ENCODE results near the gene AOPEP.

The AOPEP gene

GRCh38 chr9:95130484-95130883 lies 404.0 kb downstream of the AOPEP start:
- DNase-seq: no peak

- DNase-seq: peak; percentile 84
Measured at GRCh38 chr9:95131023-95131943, 404.8 kb downstream of the AOPEP start.

DNA sequence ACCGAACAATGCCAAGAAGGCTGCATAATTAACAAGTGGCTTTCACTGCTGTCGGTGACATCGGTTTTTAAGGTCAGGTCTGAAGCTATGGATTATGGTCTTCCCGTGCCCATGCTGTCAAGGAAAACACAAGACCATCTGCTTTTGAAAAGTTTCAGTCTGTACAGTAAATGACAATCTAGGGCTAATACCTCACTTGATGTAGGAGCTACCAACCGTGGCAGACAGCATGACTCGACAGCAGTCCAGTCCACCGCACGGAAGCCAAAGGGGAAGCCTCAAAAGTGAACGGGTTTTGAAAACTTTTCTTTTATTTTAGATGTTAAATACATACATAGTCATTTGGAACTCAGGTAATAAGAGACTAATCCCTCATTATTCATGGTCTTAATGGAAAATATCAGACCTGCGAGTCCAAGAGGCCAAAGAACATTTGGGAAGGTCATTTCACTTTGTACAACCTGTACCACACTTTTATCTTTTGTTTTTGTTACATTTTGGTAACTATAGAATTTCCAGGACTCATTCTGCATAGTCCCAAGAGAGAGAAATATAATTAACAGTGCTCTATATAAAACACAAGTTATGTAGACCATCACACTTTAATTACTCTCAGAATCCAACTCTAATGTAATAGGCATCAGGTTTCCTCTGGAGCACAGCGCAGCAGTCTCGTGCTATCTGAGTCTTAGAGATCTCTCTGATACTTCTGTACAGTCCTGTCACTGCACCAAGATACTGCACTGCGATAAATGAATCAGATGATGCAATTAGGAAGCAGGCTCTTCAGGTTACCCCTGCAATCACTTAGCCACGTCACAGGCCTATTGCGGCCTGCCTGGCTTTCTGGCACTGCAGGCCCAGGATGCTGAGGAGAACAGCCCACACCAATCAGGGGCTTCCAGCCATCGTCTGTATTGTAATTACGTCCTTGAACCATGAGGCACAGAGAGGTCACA lies 406.1 kb downstream of the AOPEP start:
- DNase-seq: peak; percentile 68

DNA sequence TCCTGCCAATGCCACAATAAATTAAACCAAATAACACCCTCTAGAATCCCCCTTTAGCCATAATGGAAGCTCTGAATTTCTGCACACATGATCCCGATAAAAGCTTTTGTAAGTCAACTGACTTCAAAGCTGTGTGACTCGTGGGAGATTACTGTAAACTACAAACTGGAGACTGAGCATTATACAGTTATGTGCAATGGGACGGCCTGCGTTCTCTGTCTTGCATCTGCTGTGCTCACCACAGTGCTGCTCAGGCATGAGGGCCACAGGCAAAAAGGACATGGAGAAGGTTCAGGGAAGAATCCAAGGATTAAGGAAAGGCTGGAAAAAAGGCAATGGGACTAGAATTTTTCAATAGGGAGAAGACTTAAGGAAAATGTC lies 406.8 kb downstream of the AOPEP start:
- no peak for DNase-seq

DNA sequence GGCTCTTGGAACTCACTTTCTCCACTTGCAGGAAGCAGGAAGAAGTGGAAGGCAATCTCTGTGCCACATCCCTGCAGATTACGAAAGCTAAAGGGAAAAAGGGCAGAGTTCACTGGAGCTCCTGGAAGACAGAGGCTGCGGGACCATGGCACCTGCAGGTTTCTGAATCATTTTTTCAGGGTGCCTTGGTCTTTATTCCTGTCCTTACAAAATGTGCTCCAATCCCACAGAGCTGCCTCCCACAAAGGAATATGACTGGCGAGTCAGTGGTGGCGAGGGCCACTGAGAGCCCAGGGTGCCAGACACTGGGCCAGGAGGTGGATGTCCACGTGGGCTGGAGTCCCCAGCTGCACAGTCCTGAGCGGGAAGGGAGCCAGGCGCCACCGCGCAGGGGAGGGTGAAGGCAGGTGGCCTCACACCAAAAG lies 408.0 kb downstream of the AOPEP start:
- no peak for DNase-seq

DNA sequence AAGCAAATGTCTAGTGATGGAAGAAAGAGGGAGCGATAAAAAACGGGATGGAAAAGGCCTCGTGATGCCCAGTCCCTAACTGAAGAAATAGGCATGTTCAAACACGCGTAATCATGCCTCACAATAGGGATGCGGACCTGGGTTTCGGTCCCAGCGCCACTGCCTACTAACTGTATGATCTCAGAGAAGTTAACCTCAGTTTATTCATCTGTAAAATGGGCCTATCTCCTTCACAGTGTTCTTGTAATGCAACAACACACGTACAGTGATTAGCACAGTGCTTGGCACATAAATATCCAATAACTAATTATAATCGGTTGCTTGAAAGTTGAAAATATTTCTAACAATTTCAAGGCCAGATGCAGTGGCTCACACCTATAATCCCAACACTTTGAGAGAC lies 409.3 kb downstream of the AOPEP start:
- DNase-seq: no peak

All from islet precursor cell (in vitro differentiated cells).